IPS DF 6.9 (cell line): Measurements from ENCODE around the gene PHPT1.

Source experiments
- DNase-seq: peaks from one replicate; pipeline ENCODE4 v3.0.0-alpha.2; 2013; ENCODE audit warnings: low read depth, low spot score
- H3K27ac ChIP-seq: one replicate; pipeline ENCODE4 v1.5.1; 2013; ENCODE audit warnings: low read length, control low read depth
- H3K27me3 ChIP-seq: 2 replicates; pipeline ENCODE4 v1.6.1; 2013; ENCODE audit warnings: mild to moderate bottlenecking, low read length; ENCODE audit not compliant: control insufficient read depth, insufficient read depth
- H3K36me3 ChIP-seq: 2 replicates; pipeline ENCODE4 v1.6.1; 2013; ENCODE audit warnings: low read length; ENCODE audit not compliant: control insufficient read depth, insufficient read depth
- H3K4me1 ChIP-seq: 2 replicates; pipeline ENCODE4 v1.6.1; 2013; ENCODE audit warnings: low read length; ENCODE audit not compliant: control insufficient read depth, insufficient read depth
- H3K4me3 ChIP-seq: 2 replicates; pipeline ENCODE4 v1.5.1; 2013; ENCODE audit warnings: mild to moderate bottlenecking, low read length
- H3K9me3 ChIP-seq: 2 replicates; pipeline ENCODE4 v1.6.1; 2013; ENCODE audit warnings: low read length, inconsistent platforms; ENCODE audit not compliant: control insufficient read depth, insufficient read depth
- WGBS: extraction: QIAGEN DNeasy Blood & Tissue Kit; methylation state at CpG from one replicate; pipeline ENCODE4 v1.1.7; 2013; ENCODE audit warnings: mixed read lengths, missing lambda C conversion rate; ENCODE audit not compliant: insufficient read length, insufficient coverage; 5-methylcytosine and 5-hydroxymethylcytosine counted together

Gene PHPT1

DNA sequence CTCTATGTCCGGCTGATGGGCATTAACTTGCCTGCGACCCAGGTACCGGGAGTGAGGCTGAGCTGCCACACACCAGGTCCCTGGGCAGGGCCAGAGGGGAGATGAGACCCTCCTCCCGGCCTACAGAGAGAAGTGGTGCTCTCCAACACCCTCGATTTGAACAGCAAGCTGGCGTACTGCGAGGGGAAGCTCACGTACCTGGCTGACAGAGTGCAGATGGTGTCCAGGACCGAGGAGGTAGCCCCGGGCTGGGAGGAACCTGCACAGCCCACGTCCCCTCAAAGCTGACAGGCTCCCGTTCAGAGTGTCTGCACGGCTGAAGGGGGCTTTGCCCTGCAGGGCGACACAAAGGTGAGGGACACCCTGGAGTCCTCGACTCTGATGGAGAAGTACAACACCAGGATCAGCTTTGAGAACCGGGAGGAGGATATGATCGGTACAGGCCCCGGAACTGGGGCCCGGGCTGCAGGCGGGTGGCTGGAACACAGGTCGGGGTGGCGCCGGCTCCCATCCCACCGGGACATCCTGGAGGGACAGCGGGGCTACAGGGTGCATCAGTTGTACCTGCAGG lies 42.5 kb upstream of the PHPT1 start:
- DNase-seq: no peak

DNA sequence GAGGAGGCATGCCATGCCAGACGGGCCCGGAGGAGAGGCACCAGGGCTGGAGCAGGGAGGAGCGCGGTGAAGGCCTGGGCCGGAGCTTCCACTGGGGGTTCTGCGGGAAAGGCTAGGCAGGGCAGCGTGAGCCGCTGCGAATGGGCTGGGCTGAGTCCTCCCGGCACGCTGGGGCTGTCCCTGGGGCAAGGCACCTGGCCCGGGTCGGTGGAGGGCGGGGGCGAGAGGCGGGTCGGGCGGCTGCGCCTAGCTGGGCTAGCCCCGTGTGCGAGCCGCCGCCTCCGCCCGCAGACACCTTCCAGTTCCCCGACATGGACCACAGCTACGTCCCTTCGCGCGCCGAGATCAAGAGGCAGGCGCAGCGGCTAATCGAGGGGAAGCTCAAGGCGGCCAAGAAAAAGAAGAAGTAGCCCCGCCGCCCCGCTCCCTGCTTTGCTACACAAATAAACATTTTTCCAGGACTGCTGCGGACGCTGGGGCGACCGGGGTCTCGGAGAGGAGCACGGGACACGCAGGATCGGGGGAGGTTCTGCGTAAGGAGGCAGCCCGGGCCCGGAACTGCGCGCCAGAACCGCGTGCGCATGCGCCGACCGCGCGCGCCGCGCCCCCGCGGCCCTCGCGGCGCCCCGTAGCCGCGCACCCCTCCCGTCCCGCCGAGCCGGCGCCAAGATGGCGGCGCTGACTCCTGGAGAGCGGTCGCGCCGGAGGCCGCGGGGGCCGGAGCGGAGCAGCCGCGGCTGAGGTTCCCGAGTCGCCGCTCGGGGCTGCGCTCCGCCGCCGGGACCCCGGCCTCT lies 41.7 kb upstream of the PHPT1 start, which contains the start of gene RABL6:
TSS of gene RABL6 (plus strand) at position 668 of the 794 bp plus-strand sequence. CDS start 249 bp downstream, outside the sequence.
- Histone ChIP-seq H3K27ac (no peak within 1 kb of the TSS), H3K27me3 (no peaks in the 10 kb centered on the region), H3K4me3 (peak within 1 kb of the TSS; percentile 95), H3K36me3 (peaks cover 2% of the 10 kb centered on the region; the same call in 1 of the 2 replicates), H3K4me1 (peaks cover 5% of the 10 kb centered on the region; the same call in 1 of the 2 replicates), H3K9me3 (no peaks in the 10 kb centered on the region)
- no peak for DNase-seq
- no CpG with 5 or more reads among the region's 96 CpGs for WGBS

More for the DNA sequence above, 42.5 kb upstream of the PHPT1 start:
- Histone ChIP-seq H3K27me3 (no peaks in the 10 kb centered on the region), H3K27ac (no peak overlapping the region), H3K36me3 (peaks cover 2% of the 10 kb centered on the region; the same call in 1 of the 2 replicates), H3K4me1 (peaks cover 5% of the 10 kb centered on the region; the same call in 1 of the 2 replicates), H3K4me3 (no peak overlapping the region; the same call in 1 of the 2 replicates), H3K9me3 (no peaks in the 10 kb centered on the region)
- no CpG with 5 or more reads among the region's 25 CpGs for WGBS

DNA sequence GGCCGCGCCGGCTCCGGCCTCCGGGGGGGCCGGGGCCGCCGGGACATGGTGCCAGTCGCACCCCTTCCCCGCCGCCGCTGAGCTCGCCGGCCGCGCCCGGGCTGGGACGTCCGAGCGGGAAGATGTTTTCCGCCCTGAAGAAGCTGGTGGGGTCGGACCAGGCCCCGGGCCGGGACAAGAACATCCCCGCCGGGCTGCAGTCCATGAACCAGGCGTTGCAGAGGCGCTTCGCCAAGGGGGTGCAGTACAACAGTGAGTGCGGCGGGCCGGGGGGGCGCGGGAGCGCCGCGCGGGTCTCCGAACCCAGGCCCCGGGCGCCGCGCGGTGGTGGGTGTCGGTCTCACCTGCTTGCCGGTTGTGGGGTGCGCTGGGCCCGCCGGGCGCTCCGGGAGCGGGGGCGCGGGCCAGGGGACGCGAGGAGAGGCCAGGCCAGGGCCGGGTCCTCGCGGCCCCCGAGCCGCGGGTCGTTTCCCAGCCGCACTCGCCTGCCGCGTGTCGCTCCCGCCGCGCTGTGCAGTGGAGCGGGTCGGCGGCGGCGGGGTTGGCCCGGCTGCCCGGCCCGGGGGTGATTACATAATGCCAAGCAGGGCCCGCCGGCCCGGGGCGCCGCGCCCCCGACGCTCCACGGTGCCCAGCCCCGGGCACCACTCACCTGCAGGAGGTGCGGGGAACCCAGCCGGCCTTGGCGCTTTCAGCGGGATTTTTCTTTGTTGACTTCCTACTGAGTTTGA lies 41.0 kb upstream of the PHPT1 start:
- peak overlapping the region; percentile 95 for H3K4me3 ChIP-seq
- H3K9me3 ChIP-seq: no peaks in the 10 kb centered on the region
- WGBS: no CpG with 5 or more reads among the region's 93 CpGs
- peaks cover 7% of the 10 kb centered on the region; the same call in 1 of the 2 replicates for H3K36me3 ChIP-seq
- H3K4me1 ChIP-seq: peaks cover 5% of the 10 kb centered on the region; the same call in 1 of the 2 replicates
- no peak overlapping the region for H3K27ac ChIP-seq
- DNase-seq: no peak
- H3K27me3 ChIP-seq: no peaks in the 10 kb centered on the region

DNA sequence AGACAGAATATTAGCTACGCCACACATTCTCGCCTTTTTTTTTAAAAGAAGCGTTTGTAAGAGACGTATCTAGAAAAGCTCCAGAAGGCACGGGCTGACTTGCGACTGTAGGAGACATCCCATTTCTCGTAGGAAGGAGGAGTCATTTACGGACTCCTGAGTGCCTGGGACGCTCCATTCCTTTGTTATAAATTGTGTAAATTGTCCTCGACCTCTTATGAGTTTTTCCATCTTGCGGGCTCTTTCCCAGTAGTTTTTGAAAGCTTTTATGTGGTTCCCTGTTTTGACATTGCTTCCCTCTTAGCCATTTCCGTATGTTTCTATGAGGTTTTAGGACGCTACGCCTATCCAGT lies 40.4 kb upstream of the PHPT1 start:
- whole genome bisulfite sequencing: no CpG with 5 or more reads among the region's 14 CpGs
- Histone ChIP-seq H3K27ac (no peak overlapping the region), H3K4me1 (peaks cover 5% of the 10 kb centered on the region; the same call in 1 of the 2 replicates), H3K9me3 (no peaks in the 10 kb centered on the region), H3K36me3 (peaks cover 7% of the 10 kb centered on the region; the same call in 1 of the 2 replicates), H3K4me3 (peak overlapping the region; percentile 95), H3K27me3 (no peaks in the 10 kb centered on the region)
- DNase-seq: no peak

DNA sequence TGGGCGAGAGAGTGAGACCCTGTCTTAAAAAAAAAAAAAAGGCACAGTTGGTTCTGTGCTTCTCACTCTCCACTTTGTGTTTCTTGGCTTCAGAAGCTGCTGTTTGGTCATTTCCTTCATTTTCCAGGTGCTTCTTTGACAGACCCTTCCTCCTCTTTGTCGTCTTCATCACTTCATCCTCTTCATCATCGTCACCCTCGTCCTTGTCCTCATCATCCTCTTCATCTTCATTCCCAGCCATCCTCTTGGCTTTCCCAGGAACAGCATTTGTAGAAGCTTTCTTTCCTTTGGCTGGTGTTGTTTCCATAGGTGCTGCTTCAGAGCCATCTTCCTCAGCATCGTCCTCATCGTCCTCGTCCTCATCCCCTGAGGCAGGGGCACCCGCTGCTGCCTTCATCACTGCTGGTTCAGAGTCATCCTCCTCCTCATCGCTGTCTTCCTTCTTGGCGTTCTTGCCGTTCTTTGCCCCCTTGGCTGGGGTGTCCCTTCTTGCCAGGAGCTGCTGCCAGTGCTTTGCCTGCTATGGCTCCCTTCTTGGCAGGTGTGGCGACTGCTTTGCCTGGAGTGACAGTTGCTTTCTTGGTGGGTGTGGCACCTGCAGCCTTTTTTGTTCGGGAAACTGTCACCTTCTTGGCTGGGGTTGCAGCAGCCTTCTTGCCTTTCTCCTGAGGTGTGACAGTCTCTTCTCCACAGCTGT lies 34.3 kb upstream of the PHPT1 start:
- no peaks in the 10 kb centered on the region for H3K27me3 ChIP-seq
- no peak for DNase-seq
- 100% methylated on average over 2 of the region's 13 CpGs for WGBS
- H3K9me3 ChIP-seq: no peaks in the 10 kb centered on the region
- no peaks in the 10 kb centered on the region for H3K4me1 ChIP-seq
- H3K27ac ChIP-seq: no peak overlapping the region
- H3K36me3 ChIP-seq: peaks cover 8% of the 10 kb centered on the region; the same call in 1 of the 2 replicates
- H3K4me3 ChIP-seq: no peak overlapping the region

DNA sequence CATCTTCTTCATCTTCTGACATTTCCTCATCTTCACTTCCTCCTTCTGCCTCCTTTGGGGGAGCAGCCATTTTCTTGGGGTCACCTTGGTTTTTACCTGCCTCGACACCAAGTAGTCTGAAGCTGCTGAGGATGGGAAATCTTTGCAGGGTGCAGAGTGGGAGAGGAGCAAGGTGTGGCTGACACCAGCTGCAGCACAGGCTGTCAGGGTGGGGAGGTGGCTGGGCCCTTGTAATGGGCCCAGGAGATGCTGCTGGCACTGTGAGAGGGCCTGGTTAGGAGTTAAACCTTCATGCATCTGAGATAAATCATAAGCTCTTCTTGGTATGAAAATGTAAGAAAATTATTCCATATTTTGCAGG lies 33.8 kb upstream of the PHPT1 start:
- Histone ChIP-seq H3K27me3 (no peaks in the 10 kb centered on the region), H3K9me3 (no peaks in the 10 kb centered on the region), H3K4me1 (no peaks in the 10 kb centered on the region), H3K4me3 (no peak overlapping the region), H3K27ac (no peak overlapping the region), H3K36me3 (peaks cover 8% of the 10 kb centered on the region; the same call in 1 of the 2 replicates)
- DNase-seq: no peak
- WGBS: no CpG with 5 or more reads among the region's 1 CpG

DNA sequence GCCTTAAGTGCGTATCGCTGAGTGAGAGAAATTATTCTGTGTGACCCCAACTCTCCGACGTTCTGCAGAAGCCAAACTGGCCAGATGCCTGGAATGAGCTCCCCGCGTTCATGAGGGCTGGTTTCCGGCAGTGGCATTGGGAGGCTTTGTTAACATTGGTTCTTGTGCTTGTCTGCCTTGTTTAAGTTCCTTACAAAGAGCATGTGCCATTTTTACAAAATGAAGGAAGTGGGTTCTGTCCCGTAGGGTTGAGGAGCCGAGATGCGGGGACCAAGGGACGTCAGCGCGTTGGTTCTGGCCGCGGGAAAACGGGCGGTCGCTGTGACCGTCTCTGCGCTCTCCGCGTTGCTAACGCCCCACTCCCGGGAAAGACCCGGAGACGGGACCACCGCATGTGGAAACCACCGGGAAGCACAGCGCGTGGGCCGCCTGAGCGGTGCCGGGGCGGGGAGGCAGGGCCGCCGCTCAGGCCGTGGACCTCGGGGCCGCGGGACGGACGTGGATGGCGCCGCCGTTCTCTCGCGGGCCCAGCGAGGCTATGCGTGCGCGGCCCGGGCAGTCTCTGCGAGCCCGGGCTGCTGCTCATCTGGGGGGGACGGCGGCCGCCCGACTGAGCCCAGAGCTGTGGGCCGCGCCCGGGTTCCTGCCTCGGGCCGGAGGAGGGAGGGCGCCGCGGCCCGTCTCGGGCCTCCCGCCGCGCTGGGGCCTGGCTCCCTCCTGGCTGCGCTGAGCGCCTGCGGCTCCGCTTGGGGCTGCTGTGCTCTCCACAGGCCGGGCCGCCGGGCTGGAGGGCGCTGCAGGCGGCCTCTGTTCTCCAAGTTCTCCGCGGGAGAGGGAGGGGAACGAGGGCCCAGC lies 28.0 kb upstream of the PHPT1 start:
- H3K4me1 ChIP-seq: no peaks in the 10 kb centered on the region; the same call in none of the 2 replicates
- peaks cover 16% of the 10 kb centered on the region for H3K36me3 ChIP-seq
- no peak for DNase-seq
- H3K9me3 ChIP-seq: no peaks in the 10 kb centered on the region
- no peaks in the 10 kb centered on the region for H3K27me3 ChIP-seq
- peak overlapping the region; percentile 12; the same call in 1 of the 2 replicates for H3K4me3 ChIP-seq
- WGBS: no CpG with 5 or more reads among the region's 83 CpGs
- no peak overlapping the region for H3K27ac ChIP-seq

DNA sequence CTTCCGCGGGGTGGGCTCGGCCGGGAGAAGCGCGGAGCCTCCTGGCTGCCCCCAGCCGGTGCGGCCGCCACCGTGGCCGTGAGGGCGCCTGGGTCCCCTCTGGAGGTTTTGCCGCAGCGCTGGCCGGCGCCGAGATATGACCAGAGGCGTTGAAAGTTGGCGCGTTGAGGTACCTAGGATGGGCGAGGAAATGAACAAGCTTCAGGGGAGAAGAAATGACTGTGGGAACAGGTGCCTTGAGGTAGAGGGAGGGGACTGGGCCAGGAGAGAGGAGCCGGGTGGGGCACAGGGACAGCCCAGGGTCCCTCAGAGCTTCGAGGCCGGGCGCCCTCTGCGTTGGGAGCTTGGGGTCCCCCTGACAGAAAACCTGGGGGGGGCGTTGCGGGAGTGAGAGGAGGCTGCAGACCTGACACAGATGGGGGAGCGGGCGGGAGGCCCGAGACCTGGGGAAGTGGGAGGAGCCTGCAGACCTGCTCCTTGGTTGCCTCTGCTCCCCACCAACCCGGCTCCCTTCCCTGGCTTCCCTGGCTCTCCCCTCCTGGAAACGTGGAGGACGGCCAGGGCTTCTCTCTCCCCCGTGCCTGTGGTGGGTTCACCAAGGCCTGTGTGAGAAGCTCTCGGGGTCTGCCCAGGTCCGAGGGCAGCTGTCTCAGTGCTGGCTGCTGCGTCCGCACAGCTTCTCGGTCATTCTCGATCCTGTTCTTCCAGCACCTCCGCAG lies 27.2 kb upstream of the PHPT1 start:
- no CpG with 5 or more reads among the region's 42 CpGs for WGBS
- Histone ChIP-seq H3K36me3 (peaks cover 22% of the 10 kb centered on the region), H3K4me3 (peak overlapping the region; percentile 12; the same call in 1 of the 2 replicates), H3K4me1 (no peaks in the 10 kb centered on the region; the same call in none of the 2 replicates), H3K27ac (no peak overlapping the region), H3K27me3 (no peaks in the 10 kb centered on the region), H3K9me3 (no peaks in the 10 kb centered on the region)
- DNase-seq: no peak
